H1 (cell line): ENCODE measurements around the gene PCNX4.

Experiments used
- ATF2 ChIP-seq: IDR thresholded peaks from 2 replicates; pipeline ENCODE4 v1.6.1; 2012; ENCODE audit warnings: low read length, inconsistent platforms
- CREB1 ChIP-seq: IDR thresholded peaks from 2 replicates; pipeline ENCODE4 v1.6.1; 2012; ENCODE audit warnings: inconsistent platforms
- CTCF ChIP-seq, 3 experiments: IDR thresholded peaks; 1 replicate in 2 of 3; 2 replicates in 1 of 3; pipeline versions ENCODE4 v1.5.1 to v1.6.1; 2011; ENCODE audit warnings: low read length in 3 of 3, mild to moderate bottlenecking in 3 of 3, inconsistent platforms in 2 of 3, low read depth in 1 of 3, moderate library complexity in 1 of 3; ENCODE audit not compliant: insufficient read depth in 1 of 3; ENCODE audit errors: control extremely low read depth in 1 of 3
- EP300 ChIP-seq, 2 experiments: IDR thresholded peaks; 1 replicate in 1 of 2; 2 replicates in 1 of 2; pipeline ENCODE4 v1.6.1; 2011 to 2012; ENCODE audit warnings: low read depth in 2 of 2, low read length in 2 of 2, mild to moderate bottlenecking in 2 of 2, borderline replicate concordance in 1 of 2, inconsistent platforms in 1 of 2, moderate library complexity in 1 of 2
- GABPA ChIP-seq: IDR thresholded peaks from 2 replicates; pipeline ENCODE4 v1.6.1; 2011; ENCODE audit warnings: mild to moderate bottlenecking, low read length, moderate library complexity, borderline replicate concordance; ENCODE audit not compliant: insufficient read depth
- JUN ChIP-seq: IDR thresholded peaks from 2 replicates; pipeline ENCODE4 v1.6.1; 2011; ENCODE audit warnings: low read depth, mild to moderate bottlenecking, improper control_type of control experiment, low read length
- PHF8 ChIP-seq: fragments of 200-600 bp; sonication (generic); conservative IDR thresholded peaks from 2 replicates; pipeline ENCODE4 v1.7.1; 2012; ENCODE audit warnings: low read depth, mild to moderate bottlenecking, inconsistent platforms, low read length, moderate library complexity
- POLR2A ChIP-seq, 2 experiments: IDR thresholded peaks; 1 replicate in 1 of 2; 2 replicates in 1 of 2; pipeline ENCODE4 v1.6.1; 2011; ENCODE audit warnings: low read depth in 2 of 2, low read length in 2 of 2, mild to moderate bottlenecking in 2 of 2; ENCODE audit errors: control extremely low read depth in 1 of 2
- POLR2AphosphoS5 ChIP-seq: IDR thresholded peaks from 2 replicates; pipeline ENCODE4 v1.6.1; 2011; ENCODE audit warnings: low read depth, low read length
- RAD21 ChIP-seq, 2 experiments: IDR thresholded peaks in 1 of 2; conservative IDR thresholded peaks in 1 of 2; 2 replicates each; pipeline ENCODE4 v1.6.1; 2011; ENCODE audit warnings: low read depth in 2 of 2, low read length in 2 of 2, improper control_type of control experiment in 1 of 2, inconsistent platforms in 1 of 2, mild to moderate bottlenecking in 1 of 2, moderate library complexity in 1 of 2
- TAF1 ChIP-seq: IDR thresholded peaks from 2 replicates; pipeline ENCODE4 v1.6.1; 2011; ENCODE audit warnings: mild to moderate bottlenecking, low read depth, low read length

GRCh38 chr14:60215520-60216420, 124.0 kb downstream of the PCNX4 start:
- TF ChIP-seq POLR2AphosphoS5 (no peak), CTCF (IDR thresholded peaks at IDR 0.05; ENCODE audit: control extremely low read depth in 1 of 3, insufficient read depth in 1 of 3, low read depth in 1 of 3, low read length in 3 of 3) (no peak), ATF2 (no peak), GABPA (no peak), POLR2A (IDR thresholded peaks at IDR 0.05; ENCODE audit: control extremely low read depth in 1 of 2, low read depth in 2 of 2, low read length in 2 of 2) (no peak), TAF1 (no peak), CREB1 (no peak), EP300 (IDR thresholded peaks at IDR 0.05; ENCODE audit: borderline replicate concordance in 1 of 2, low read depth in 2 of 2, low read length in 2 of 2) (no peak), RAD21 (IDR thresholded peaks at IDR 0.05 in 1 of 2, conservative IDR thresholded peaks at IDR 0.05 in 1 of 2; ENCODE audit: low read depth in 2 of 2, low read length in 2 of 2) (no peak), JUN (no peak), PHF8 (no peak)
